DND-41 (cell line): ENCODE results near the gene TYW1.

ENCODE experiments used
- CTCF ChIP-seq: IDR thresholded peaks from 2 replicates; pipeline ENCODE4 v1.5.1; 2012; ENCODE audit warnings: borderline replicate concordance, low read length, moderate library complexity, mild to moderate bottlenecking; ENCODE audit not compliant: poor library complexity, severe bottlenecking; ENCODE audit errors: extremely low read depth
- EZH2 ChIP-seq: IDR thresholded peaks from 3 replicates; pipeline ENCODE4 v1.6.1; 2012; ENCODE audit warnings: borderline replicate concordance, low read depth, mild to moderate bottlenecking, moderate library complexity, low read length, inconsistent platforms; ENCODE audit not compliant: severe bottlenecking

- TF ChIP-seq CTCF (no peak), EZH2 (no peak)
These were observed 10.3 kb downstream of the TYW1 start for GRCh38 chr7:67006965-67007364.
